T47D (cell line): ENCODE data around the gene ANO2.

Source experiments
- DNase-seq, 2 experiments: peaks; one replicate each; pipeline versions ENCODE4 v3.0.0 to v3.0.0-alpha.2; 2011 to 2012; ENCODE audit warnings: low read depth in 1 of 2, low spot score in 1 of 2
- JUND ChIP-seq: IDR thresholded peaks from 2 replicates; pipeline ENCODE4 v1.6.1; 2012; ENCODE audit warnings: low read depth
- in situ Hi-C: cut with HindIII; loops from 2 replicates; pipeline ENCODE4 v1.10.0; 2016; ENCODE audit warnings: low sequenced_read_pairs, low pct_unique_long_range_greater_than_20kb

ANO2 gene

GRCh38 chr12:5535541-5535940 is 409.5 kb downstream of the ANO2 start:
- no peak for TF ChIP-seq JUND
- no peak for DNase-seq
- in situ Hi-C loops: no loop called here

GRCh38 chr12:5534426-5535199 is 410.4 kb downstream of the ANO2 start:
- no peak for TF ChIP-seq JUND
- no peak for DNase-seq
- in situ Hi-C loops: no loop called here

- no peak for TF ChIP-seq JUND
- no peak for DNase-seq
- in situ Hi-C loops: no loop called here
These were observed 411.7 kb downstream of the ANO2 start for GRCh38 chr12:5533368-5533767.

DNA sequence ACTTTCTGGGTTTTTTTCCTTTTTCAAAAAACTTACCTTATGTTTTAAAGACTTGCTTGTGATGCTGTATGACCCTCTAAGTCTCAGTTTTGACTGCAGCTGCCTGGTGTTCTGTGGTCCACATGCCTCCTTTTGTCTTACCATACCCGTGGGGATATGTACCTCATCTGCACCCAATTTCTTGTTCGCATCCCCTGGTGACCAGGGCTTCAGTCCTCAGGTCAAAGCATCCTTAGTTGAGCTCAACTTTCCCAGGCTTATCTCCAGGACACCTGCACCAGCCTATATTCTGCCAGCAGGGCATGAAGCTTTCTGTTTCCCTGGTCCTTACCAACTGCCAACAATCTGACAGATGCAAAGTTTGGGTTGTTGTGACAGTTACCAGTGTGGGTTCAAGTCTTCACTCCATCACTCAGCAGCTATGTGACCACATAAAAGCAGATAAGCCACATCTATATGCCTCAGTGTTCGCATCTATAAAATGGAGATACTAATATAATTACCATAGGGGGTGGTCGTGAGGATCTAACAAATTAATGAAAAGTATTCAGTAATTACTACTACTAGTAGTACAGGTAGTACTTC is 419.2 kb downstream of the ANO2 start:
- no peak for TF ChIP-seq JUND
- in situ Hi-C loops: no loop called here
- no peak for DNase-seq

DNA sequence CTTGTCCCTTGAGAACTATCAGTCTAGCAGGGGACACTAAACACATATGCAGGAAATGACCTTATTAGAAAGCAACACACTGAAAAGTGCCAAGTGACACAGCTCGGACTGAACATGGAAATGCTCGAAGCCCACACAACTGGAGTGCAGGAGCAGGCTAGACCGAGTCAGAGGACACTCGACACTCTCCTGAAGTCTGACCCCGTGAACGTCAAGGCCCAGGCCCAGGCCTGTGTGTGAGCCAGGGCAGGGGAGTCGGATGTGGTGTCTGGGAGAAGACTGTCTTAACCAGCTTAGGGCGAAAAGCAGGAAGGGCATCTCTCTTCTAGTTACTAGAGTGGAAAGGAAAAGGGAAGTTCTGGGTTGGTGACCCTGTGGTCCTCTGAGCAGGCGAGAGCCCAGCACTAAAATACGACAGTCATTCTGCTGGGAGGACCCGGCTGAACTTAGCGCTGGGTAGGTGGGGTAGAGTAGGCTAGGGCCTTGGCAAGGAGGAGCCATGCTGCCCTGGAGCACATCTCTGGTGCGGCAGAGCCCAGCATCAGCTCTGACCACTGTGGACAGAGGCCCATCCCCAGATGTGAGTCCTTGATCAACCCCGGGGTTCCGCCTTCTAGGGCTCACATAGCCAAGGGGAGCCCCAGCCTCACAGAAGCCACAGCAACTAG is 420.2 kb downstream of the ANO2 start:
- no peak for TF ChIP-seq JUND
- no peak for DNase-seq
- in situ Hi-C loops: no loop called here

DNA sequence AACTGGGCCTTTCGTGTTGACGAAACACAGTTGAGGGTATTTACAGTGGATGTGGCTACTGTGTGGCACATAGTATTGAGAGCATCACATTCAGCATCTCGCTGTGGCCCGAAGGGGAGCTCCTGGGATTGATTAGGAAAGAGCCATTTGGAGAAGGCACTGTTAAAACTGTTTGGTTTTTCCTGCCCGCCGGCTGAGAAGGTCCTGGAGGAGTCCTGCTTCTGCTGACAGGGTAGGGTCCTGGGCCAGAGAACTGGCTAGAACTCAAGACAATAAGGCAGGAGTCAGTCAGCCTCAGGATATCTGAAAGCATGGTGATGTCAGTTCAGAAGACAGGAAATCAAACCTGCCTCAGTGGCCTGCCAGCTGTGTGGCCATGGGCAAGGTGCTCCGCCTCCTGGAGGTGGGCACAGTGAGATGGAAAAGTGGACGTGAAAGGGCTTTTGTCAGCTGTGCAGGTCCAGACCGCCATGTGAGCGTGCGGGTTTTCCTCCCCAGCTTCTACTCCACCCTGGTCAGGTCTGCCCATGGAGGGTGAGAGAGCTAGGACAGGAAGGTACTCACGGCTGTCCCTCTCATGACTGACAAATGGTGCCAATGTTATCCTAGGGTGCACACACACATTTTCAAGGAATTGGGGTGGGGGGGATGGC is 420.8 kb downstream of the ANO2 start:
- DNase-seq: no peak
- TF ChIP-seq JUND: no peak
- in situ Hi-C loops: no loop called here

DNA sequence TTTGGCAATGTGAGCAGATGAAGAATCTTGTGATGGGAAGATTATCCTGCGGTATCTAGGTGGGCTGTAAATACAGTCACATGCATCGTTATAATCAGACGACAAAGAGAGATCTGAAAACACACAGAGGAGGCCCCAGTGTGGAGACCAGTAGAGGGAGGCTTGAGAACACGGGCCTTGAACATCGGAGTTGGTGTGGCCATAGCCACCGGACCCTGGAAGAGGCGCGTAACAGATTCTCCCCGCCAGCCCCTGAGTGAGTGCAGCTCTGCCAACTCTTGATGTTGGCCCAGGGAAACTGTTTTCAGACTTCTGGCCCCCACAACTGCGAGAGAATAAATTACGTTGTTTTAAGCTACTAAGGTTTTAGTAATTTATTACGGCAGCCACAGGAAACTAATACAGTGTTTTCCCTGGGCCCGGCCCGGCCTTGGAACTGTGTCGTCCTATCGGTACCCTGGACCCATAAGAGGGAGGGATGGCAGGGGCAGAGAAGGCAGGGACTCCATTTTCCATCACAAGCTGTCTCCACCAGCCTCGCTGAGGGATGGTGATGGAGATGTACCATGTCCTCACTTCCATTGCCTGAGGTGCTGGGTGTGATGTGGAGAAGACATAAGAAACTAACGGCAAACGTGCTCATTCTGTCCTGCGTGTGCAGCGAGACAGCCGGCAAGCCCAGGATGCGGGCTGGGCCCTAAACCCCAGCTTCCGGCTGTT is 421.5 kb downstream of the ANO2 start:
- DNase-seq: no peak
- no peak for TF ChIP-seq JUND
- in situ Hi-C loops: no loop called here

DNA sequence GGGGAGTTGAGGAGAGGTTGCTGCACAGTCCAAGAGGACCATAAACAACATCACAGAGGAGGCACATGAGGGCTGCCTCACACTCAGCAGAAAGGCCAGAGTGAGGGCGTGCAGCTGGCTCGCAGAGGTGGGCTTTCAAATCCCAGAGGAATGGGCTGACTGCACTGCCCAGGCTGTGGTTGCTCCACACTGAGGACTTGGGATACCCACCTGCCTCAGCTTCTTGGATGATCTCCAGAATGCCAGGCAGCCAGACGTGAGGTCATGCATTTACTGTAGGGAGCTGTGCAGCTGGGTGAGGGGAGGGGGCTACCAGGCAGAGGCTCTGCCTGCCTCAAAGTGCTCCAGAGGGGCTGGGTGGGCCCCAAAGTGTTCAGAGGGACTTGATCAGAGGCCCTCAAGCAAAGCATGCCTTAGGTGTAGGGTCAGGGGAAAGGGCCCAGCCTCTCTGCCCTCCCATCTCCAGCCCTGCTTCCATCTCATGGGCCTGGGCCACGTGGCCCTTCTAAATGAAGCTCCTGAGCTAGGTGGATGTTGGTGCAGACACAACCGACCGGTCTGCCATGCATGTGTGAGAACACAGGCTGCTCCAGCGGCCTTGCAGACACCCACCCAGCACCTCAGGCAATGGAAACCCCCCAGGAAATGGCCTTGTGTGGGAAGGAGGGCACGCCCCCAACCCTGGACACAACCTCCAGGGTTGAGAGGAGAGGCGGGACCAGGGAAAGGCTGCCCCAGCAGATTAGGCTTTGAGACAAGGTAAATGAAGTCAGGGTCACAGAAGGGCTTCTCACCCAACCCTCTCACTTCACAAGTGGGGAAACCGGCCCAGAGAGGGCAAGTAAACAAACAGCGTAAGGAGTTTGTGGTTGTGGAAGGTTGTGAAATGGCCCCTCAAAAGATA is 422.4 kb downstream of the ANO2 start:
- in situ Hi-C loops: no loop called here
- TF ChIP-seq JUND: no peak
- no peak for DNase-seq

GRCh38 chr12:5521456-5522325 is 423.4 kb downstream of the ANO2 start:
- in situ Hi-C loops: no loop called here
- TF ChIP-seq JUND: no peak
- DNase-seq: no peak

DNA sequence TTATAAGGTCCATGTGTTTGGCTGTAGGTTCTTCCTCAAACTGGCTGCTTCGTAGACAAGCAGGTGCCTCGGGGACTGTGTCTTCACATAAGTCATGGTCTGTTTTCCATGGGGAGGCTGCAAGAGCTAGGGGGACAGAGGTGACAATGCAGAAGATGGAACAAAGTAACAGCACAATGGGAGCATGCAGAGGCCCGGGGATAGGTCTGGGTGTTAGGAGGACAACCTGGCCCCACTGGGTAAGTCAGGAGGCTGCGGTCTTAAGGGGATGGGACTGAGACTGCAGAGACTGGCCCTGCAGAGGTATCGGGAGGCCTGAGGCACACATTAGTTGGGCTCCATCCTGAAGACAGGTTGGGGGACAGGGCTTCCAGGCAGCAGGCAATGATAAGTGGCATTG is 424.2 kb downstream of the ANO2 start:
- in situ Hi-C loops: no loop called here
- TF ChIP-seq JUND: no peak
- no peak for DNase-seq

GRCh38 chr12:5520037-5520436 is 425.0 kb downstream of the ANO2 start:
- TF ChIP-seq JUND: no peak
- in situ Hi-C loops: no loop called here
- no peak for DNase-seq
